Coronary artery (tissue), 2 donors: ENCODE measurements around the gene AOX1.
"Not testable (repeated sequence)": the region's sequence is repeated elsewhere in the genome, so short reads cannot be mapped to it uniquely, and the experiment has no call there.

Source experiments
- DNase-seq: peaks from one replicate; pipeline ENCODE4 v3.0.0-alpha.2; 2017; ENCODE audit warnings: low spot score
- H3K27ac ChIP-seq, 2 donors: fragments of 200-600 bp; sonication (generic); one replicate each; pipeline ENCODE4 v1.5.1; 2016 to 2019
- H3K4me3 ChIP-seq: fragments of 200-600 bp; sonication (generic); 2 replicates; pipeline ENCODE4 v1.5.1; 2016; ENCODE audit warnings: mild to moderate bottlenecking, moderate library complexity
- CTCF ChIP-seq: fragments of 200-600 bp; sonication (generic); IDR thresholded peaks from one replicate; pipeline ENCODE4 v1.5.1; 2019; ENCODE audit warnings: antibody characterized with exemption

AOX1 gene

GRCh38 chr2:200705305-200706041 is 119.7 kb downstream of the AOX1 start:
- DNase-seq, result no peak

DNA sequence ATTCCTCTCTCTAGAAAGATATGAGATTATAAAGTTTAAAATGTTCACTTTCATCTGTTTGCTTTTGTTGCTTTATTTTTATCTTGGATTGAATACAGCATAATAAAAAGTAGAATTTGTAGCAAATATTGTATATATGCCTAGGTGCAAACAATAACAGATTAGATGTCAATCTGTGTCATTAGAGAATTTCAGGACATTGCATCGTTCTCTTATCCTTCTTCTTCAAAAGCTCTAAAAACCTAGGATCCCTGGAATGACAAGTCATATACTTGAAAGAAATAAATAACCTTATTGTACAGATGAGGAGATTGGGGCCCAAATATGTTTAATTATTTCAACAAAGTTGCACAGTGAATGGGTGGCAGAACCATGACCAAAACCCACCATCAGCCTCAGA is 123.1 kb downstream of the AOX1 start:
- no peak overlapping the region for H3K4me3 ChIP-seq
- TF ChIP-seq CTCF, result no peak
- DNase-seq, result no peak
- no peak overlapping the region for H3K27ac ChIP-seq

More at GRCh38 chr2:200705305-200706041, 119.7 kb downstream of the AOX1 start:
- no peak overlapping the region for H3K4me3 ChIP-seq
- TF ChIP-seq CTCF, result no peak
- no peak overlapping the region for H3K27ac ChIP-seq

- TF ChIP-seq CTCF, result peak; percentile 71
- peak; percentile 90 for DNase-seq
- Histone ChIP-seq H3K27ac (peak overlapping the region; percentile 44 to 60), H3K4me3 (peak overlapping the region; percentile 58)
These were observed 127.3 kb downstream of the AOX1 start for GRCh38 chr2:200713003-200713703.

GRCh38 chr2:200713704-200714064 is 127.9 kb downstream of the AOX1 start:
- Histone ChIP-seq H3K27ac (peak overlapping the region; percentile 44 to 60), H3K4me3 (no peak overlapping the region)
- TF ChIP-seq CTCF, result no peak
- DNase-seq, result no peak

DNA sequence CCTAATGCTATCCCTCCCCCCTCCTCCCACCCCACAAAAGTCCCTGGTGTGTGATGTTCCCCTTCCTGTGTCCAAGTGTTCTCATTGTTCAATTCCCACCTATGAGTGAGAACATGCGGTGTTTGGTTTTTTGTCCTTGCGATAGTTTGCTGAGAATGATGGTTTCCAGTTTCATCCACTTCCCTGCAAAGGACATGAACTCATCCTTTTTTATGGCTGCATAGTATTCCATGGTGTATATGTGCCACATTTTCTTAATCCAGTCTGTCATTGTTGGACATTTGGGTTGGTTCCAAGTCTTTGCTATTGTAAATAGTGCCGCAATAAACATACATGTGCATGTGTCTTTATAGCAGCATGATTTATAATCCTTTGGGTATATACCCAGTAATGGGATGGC is 129.2 kb downstream of the AOX1 start:
- not testable (repeated sequence) for DNase-seq, H3K27ac ChIP-seq, H3K4me3 ChIP-seq

DNA sequence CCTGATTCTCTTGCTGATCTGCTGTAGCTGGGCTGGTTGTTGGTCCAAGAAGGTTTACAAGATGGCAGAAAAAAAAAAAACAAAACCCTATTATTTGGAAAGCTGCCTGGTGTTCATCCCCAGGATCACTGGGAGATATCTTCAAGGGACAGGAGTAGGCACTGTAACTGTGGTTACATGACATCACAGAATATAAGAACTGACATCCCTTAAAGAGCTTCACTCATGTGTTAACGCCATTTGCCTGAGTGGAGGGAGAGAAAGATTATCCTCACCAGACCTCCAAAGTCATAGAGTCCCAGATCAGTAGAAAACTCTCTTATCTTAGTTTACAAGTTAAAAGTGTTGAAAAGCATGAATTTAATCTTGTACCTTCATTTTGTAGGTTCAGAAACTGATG is 130.6 kb downstream of the AOX1 start:
- Histone ChIP-seq H3K27ac (no peak overlapping the region), H3K4me3 (no peak overlapping the region)
- no peak for TF ChIP-seq CTCF
- DNase-seq, result no peak
